Nephron (organoid): ENCODE results near the gene PRRC2B.

Experiments
- H3K27ac Mint-ChIP-seq, 3 experiments: 2 replicates each; pipeline ENCODE4 v1.8.0; 2020; ENCODE audit warnings: mixed read lengths in 3 of 3, mild to moderate bottlenecking in 2 of 3, moderate library complexity in 1 of 3
- H3K27me3 Mint-ChIP-seq: 2 replicates; pipeline ENCODE4 v1.8.0; 2021; ENCODE audit warnings: low read depth, mild to moderate bottlenecking, moderate library complexity, mixed read lengths
- H3K36me3 Mint-ChIP-seq: 2 replicates; pipeline ENCODE4 v1.8.0; 2020; ENCODE audit warnings: low read depth, mixed read lengths
- H3K4me1 Mint-ChIP-seq: 2 replicates; pipeline ENCODE4 v1.8.0; 2020; ENCODE audit warnings: mixed read lengths
- H3K4me3 Mint-ChIP-seq, 3 experiments: 2 replicates each; pipeline ENCODE4 v1.8.0; 2020; ENCODE audit warnings: mild to moderate bottlenecking in 3 of 3, mixed read lengths in 3 of 3, moderate library complexity in 2 of 3
- H3K9me3 Mint-ChIP-seq: 2 replicates; pipeline ENCODE4 v1.8.0; 2020; ENCODE audit warnings: mixed read lengths
- CTCF ChIP-seq, 3 experiments: fragments of 200-600 bp; sonication (generic); IDR thresholded peaks; one replicate each; pipeline ENCODE4 v1.5.0; 2021; ENCODE audit warnings: antibody characterized with exemption in 3 of 3; ENCODE audit not compliant: unreplicated experiment in 3 of 3

Gene PRRC2B

GRCh38 chr9:131518553-131518952, 124.7 kb downstream of the PRRC2B start:
- Mint-ChIP-seq H3K27ac (no peak overlapping the region), H3K4me3 (no peak overlapping the region), H3K4me1 (no peaks in the 10 kb centered on the region), H3K27me3 (no peaks in the 10 kb centered on the region), H3K9me3 (no peaks in the 10 kb centered on the region), H3K36me3 (peaks cover 48% of the 10 kb centered on the region)
- no peak for TF ChIP-seq CTCF (IDR thresholded peaks at IDR 0.05; ENCODE audit: unreplicated experiment in 3 of 3)

- no peaks in the 10 kb centered on the region for H3K4me1 Mint-ChIP-seq
- peaks cover 57% of the 10 kb centered on the region for H3K36me3 Mint-ChIP-seq
Measured at GRCh38 chr9:131520503-131520902, 126.6 kb downstream of the PRRC2B start.

GRCh38 chr9:131521203-131521602, 127.3 kb downstream of the PRRC2B start:
- no peak for TF ChIP-seq CTCF (IDR thresholded peaks at IDR 0.05; ENCODE audit: unreplicated experiment in 3 of 3)
- Mint-ChIP-seq H3K27ac (no peak overlapping the region), H3K27me3 (no peaks in the 10 kb centered on the region), H3K4me3 (no peak overlapping the region), H3K4me1 (no peaks in the 10 kb centered on the region), H3K9me3 (no peaks in the 10 kb centered on the region), H3K36me3 (peaks cover 64% of the 10 kb centered on the region)

More at GRCh38 chr9:131520503-131520902, 126.6 kb downstream of the PRRC2B start:
- Mint-ChIP-seq H3K4me3 (no peak overlapping the region), H3K27ac (no peak overlapping the region), H3K27me3 (no peaks in the 10 kb centered on the region), H3K9me3 (no peaks in the 10 kb centered on the region)
- no peak for TF ChIP-seq CTCF (IDR thresholded peaks at IDR 0.05; ENCODE audit: unreplicated experiment in 3 of 3)

- H3K4me3 Mint-ChIP-seq: no peak overlapping the region
- no peaks in the 10 kb centered on the region for H3K9me3 Mint-ChIP-seq
- H3K27me3 Mint-ChIP-seq: no peaks in the 10 kb centered on the region
- no peaks in the 10 kb centered on the region for H3K4me1 Mint-ChIP-seq
- peaks cover 70% of the 10 kb centered on the region for H3K36me3 Mint-ChIP-seq
- TF ChIP-seq CTCF (IDR thresholded peaks at IDR 0.05; ENCODE audit: unreplicated experiment in 3 of 3): no peak
- H3K27ac Mint-ChIP-seq: no peak overlapping the region
Measured at GRCh38 chr9:131521822-131522221, 127.9 kb downstream of the PRRC2B start.

- H3K4me3 Mint-ChIP-seq: no peak overlapping the region
Measured at GRCh38 chr9:131522257-131523085, 128.6 kb downstream of the PRRC2B start.

More at GRCh38 chr9:131522257-131523085, 128.6 kb downstream of the PRRC2B start:
- peaks cover 73% of the 10 kb centered on the region for H3K36me3 Mint-ChIP-seq
- TF ChIP-seq CTCF (IDR thresholded peaks at IDR 0.05; ENCODE audit: unreplicated experiment in 3 of 3): no peak
- H3K9me3 Mint-ChIP-seq: no peaks in the 10 kb centered on the region
- no peaks in the 10 kb centered on the region for H3K27me3 Mint-ChIP-seq
- H3K4me1 Mint-ChIP-seq: no peaks in the 10 kb centered on the region
- H3K27ac Mint-ChIP-seq: no peak overlapping the region
